ENCODE measurements around the gene ABHD2. TPM values are rescaled to one million over a fixed set of nuclear protein-coding genes. Genes with fewer than 3 reads are reported as not detected.
"Not testable (repeated sequence)": the region's sequence is repeated elsewhere in the genome, so short reads cannot be mapped to it uniquely, and the experiment has no call there.

ABHD2 gene
- total RNA-seq, 1 donor from 2014 or later, result 53.1 TPM

DNA sequence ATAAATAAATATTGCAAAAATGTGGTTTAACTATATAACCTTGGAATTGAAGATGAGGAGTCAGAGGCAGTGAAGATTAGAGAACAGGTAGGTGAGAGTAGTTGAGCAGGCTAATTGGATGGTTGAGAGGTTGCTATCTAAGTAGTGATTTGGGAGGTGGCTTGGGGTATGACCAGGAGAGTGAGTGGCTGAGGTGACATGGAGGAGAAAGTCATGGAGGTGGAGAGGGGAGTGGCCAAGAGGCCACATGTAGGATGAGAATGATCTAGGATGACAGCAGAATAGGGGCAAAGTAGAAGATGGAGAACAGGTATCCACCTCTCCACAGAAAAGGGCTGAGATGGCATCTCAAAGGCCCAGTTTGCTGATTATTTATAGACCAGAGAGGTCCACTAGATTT, 143.6 kb downstream of the ABHD2 start:
- DNase-seq (ENCODE audit: low spot score, unreplicated experiment), result no peak
- Mint-ChIP-seq H3K36me3 (ENCODE audit: insufficient read depth) (no peaks in the 10 kb centered on the region), H3K27me3 (peaks cover 24% of the 10 kb centered on the region), H3K9me3 (ENCODE audit: low read depth) (no peaks in the 10 kb centered on the region), H3K4me1 (ENCODE audit: low read depth) (no peaks in the 10 kb centered on the region), H3K4me3 (ENCODE audit: low read depth) (no peak overlapping the region), H3K27ac (no peak overlapping the region)
- TF ChIP-seq CTCF (IDR thresholded peaks at IDR 0.05; ENCODE audit: unreplicated experiment), result no peak

DNA sequence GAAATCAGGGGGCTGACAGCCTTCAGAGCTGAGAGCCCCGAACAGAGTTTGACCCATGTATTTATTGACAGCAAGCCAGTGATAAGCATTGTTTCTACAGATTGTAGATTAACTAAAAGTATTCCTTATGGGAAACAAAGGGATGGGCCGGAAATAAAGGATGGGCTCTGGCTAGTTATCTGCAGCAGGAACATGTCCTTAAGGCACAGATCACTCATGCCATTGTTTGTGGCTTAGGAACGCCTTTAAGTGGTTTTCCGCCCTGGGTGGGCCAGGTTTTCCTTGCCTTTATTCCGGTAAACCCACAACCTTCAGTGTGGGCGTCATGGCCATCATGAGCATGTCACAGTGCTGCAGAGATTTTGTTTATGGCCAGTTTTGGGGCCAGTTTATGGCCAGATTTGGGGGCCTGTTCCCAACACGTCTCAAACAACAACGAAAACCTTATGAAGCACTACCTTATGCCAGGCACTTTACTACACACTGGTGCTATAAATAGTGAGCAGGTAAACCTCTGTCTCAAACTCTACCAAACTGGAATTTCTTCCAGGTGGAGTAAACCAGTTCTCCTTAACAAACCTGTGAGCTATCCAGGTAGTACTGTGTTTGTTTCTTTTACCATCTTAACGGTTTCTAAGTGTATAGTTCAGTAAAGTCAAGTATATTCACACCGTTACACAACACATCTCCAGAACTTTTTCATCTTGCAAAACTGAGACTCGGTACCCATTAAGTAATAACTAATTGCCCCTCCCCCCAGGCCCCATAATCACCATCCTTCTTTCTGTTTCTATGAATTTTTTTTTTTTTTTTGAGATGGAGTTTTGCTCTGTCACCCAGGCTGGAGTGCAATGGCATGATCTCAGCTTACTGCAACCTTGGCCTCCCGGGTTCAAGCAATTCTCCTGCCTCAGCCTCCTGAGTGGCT, 151.9 kb downstream of the ABHD2 start:
- H3K27ac Mint-ChIP-seq; H3K36me3 Mint-ChIP-seq (ENCODE audit: insufficient read depth): not testable (repeated sequence)

DNA sequence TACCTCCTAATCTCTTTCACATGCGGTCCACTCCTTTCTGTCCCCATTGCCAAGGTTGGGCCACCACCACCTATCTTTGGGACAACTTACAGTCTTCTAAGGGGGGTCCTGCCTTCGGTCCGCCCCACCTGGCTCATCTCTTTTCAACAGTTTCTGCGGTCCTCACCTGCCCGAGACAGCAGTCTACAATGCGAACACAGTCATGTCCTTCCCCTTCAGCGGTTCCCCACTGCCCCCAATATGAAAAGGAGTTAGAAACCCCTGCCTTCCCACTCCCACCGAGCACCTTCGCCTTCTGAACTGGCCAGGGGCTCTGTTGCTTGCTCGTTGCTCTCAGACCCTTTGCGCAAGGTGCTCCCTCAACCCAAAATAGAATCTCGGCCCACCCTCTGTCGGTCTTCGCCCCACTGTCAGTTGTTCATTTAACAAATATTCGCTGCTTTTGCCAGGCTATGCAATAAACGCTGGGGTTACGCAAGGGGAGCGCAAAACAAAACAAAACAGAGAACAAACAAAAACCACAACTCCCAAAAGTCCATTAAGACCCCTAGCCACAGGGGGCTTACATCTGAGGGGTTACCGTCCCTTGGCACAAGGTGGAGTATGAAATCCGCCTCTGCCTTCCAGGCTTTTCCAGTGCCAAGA, 154.9 kb downstream of the ABHD2 start:
- H3K9me3 Mint-ChIP-seq (ENCODE audit: low read depth), result peaks cover 4% of the 10 kb centered on the region
- H3K4me3 Mint-ChIP-seq (ENCODE audit: low read depth), result peak overlapping the region; percentile 85
- no peaks in the 10 kb centered on the region for H3K27me3 Mint-ChIP-seq
- H3K27ac Mint-ChIP-seq, result peak overlapping the region; percentile 25
- peaks cover 6% of the 10 kb centered on the region for H3K36me3 Mint-ChIP-seq (ENCODE audit: insufficient read depth)
- no peak for DNase-seq (ENCODE audit: low spot score, unreplicated experiment)
- no peak for TF ChIP-seq CTCF (IDR thresholded peaks at IDR 0.05; ENCODE audit: unreplicated experiment)
- peaks cover 15% of the 10 kb centered on the region for H3K4me1 Mint-ChIP-seq (ENCODE audit: low read depth)

More for the DNA sequence above, 151.9 kb downstream of the ABHD2 start:
- not testable (repeated sequence) for DNase-seq (ENCODE audit: low spot score, unreplicated experiment); H3K4me3 Mint-ChIP-seq (ENCODE audit: low read depth); H3K4me1 Mint-ChIP-seq (ENCODE audit: low read depth); H3K9me3 Mint-ChIP-seq (ENCODE audit: low read depth); H3K27me3 Mint-ChIP-seq

- peak within 1 kb of the TSS; percentile 84 for H3K27ac Mint-ChIP-seq
- H3K27me3 Mint-ChIP-seq, result no peaks in the 10 kb centered on the region
- H3K4me1 Mint-ChIP-seq (ENCODE audit: low read depth), result peaks cover 15% of the 10 kb centered on the region
- H3K9me3 Mint-ChIP-seq (ENCODE audit: low read depth), result peaks cover 4% of the 10 kb centered on the region
- H3K36me3 Mint-ChIP-seq (ENCODE audit: insufficient read depth), result peaks cover 12% of the 10 kb centered on the region
- peak; percentile 53 for TF ChIP-seq CTCF (IDR thresholded peaks at IDR 0.05; ENCODE audit: unreplicated experiment)
- peak; percentile 90 for DNase-seq (ENCODE audit: low spot score, unreplicated experiment)
- H3K4me3 Mint-ChIP-seq (ENCODE audit: low read depth), result peak within 1 kb of the TSS; percentile 85
Measured at GRCh38 chr15:89243691-89244573, 155.7 kb downstream of the ABHD2 start, which contains the start of gene FANCI. Gene FANCI, plus strand, starts transcription at chr15:89243979. Its CDS starts 3,669 bp downstream, at chr15:89247648.

DNA sequence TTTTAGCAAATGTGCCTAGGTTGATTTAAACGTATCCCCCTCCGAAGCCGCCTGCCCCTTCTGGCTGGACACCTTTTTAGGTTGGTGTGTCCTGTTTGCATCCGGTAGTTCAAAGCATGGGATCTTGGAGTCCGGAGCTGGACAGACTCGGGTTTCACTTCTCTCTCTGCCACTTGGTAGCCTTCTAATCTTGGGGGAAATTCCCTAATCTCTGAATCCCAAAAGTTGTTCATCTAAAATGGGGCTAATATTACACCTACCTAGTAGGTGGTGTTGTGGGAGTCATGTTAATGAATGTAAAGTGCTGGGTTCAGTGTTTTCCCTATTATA, 156.3 kb downstream of the ABHD2 start:
- H3K4me1 Mint-ChIP-seq (ENCODE audit: low read depth), result peaks cover 15% of the 10 kb centered on the region
- H3K4me3 Mint-ChIP-seq (ENCODE audit: low read depth), result peak overlapping the region; percentile 85
- peak overlapping the region; percentile 65 for H3K27ac Mint-ChIP-seq
- H3K27me3 Mint-ChIP-seq, result no peaks in the 10 kb centered on the region
- TF ChIP-seq CTCF (IDR thresholded peaks at IDR 0.05; ENCODE audit: unreplicated experiment), result no peak
- peaks cover 4% of the 10 kb centered on the region for H3K9me3 Mint-ChIP-seq (ENCODE audit: low read depth)
- H3K36me3 Mint-ChIP-seq (ENCODE audit: insufficient read depth), result peaks cover 15% of the 10 kb centered on the region
- DNase-seq (ENCODE audit: low spot score, unreplicated experiment), result no peak

All from progenitor cell of endocrine pancreas (in vitro differentiated cells).